Transverse colon (tissue), 4 donors: ENCODE measurements around the gene CCDC51. TPM values are rescaled to one million over a fixed set of nuclear protein-coding genes. Genes with fewer than 3 reads are reported as not detected.

Source experiments
- DNase-seq: peaks from one replicate; pipeline ENCODE4 v3.0.0-alpha.2; 2019
- H3K27ac ChIP-seq, 4 donors: fragments of 200-600 bp; sonication (generic); 2 replicates each; pipeline ENCODE4 v1.5.1; 2016 to 2018; ENCODE audit warnings: inconsistent platforms in 4 of 4
- H3K27me3 ChIP-seq: fragments of 200-600 bp; sonication (generic); 2 replicates; pipeline ENCODE4 v1.5.1; 2017; ENCODE audit warnings: inconsistent platforms
- H3K36me3 ChIP-seq, 4 donors: fragments of 200-600 bp; sonication (generic); 2 replicates each; pipeline ENCODE4 v1.5.1; 2017 to 2019; ENCODE audit warnings: inconsistent platforms in 4 of 4
- H3K4me1 ChIP-seq, 4 donors: fragments of 200-600 bp; sonication (generic); 2 replicates each; pipeline ENCODE4 v1.5.1; 2017 to 2020; ENCODE audit warnings: inconsistent platforms in 4 of 4
- H3K4me3 ChIP-seq, 4 donors: fragments of 200-600 bp; sonication (generic); 1 replicate in 1 of 4; 2 replicates in 3 of 4; pipeline versions ENCODE4 v1.5.1 to v1.6.1; 2017 to 2019; ENCODE audit warnings: inconsistent platforms in 4 of 4
- H3K9me3 ChIP-seq, 2 donors: fragments of 200-600 bp; sonication (generic); 2 replicates each; pipeline ENCODE4 v1.5.1; 2017 to 2019; ENCODE audit warnings: inconsistent platforms in 2 of 2
- CTCF ChIP-seq, 5 experiments: fragments of 200-600 bp in 3 of 5; fragments of 450-650 bp in 2 of 5; sonication (generic) in 3 of 5; IDR thresholded peaks; 1 replicate in 2 of 5; 2 replicates in 3 of 5; pipeline ENCODE4 v1.5.1; 2016 to 2017; ENCODE audit warnings: antibody characterized with exemption in 5 of 5, inconsistent platforms in 3 of 5, mild to moderate bottlenecking in 2 of 5, moderate library complexity in 1 of 5
- EP300 ChIP-seq: sonication (generic); formaldehyde crosslinking; IDR thresholded peaks from one replicate; pipeline ENCODE4 v1.6.1; 2017; ENCODE audit warnings: antibody characterized with exemption, low read depth
- POLR2A ChIP-seq: fragments of 450-650 bp; IDR thresholded peaks from one replicate; pipeline ENCODE4 v1.6.1; 2016; ENCODE audit warnings: antibody characterized with exemption, mild to moderate bottlenecking, moderate library complexity
- POLR2AphosphoS5 ChIP-seq, 3 donors: sonication (generic); formaldehyde crosslinking; IDR thresholded peaks; one replicate each; pipeline ENCODE4 v1.6.1; 2016; ENCODE audit warnings: antibody characterized with exemption in 3 of 3
- WGBS, 2 donors: methylation state at CpG; one replicate each; pipeline ENCODE4 v1.1.5; 2018; ENCODE audit warnings: low coverage in 1 of 2; 5-methylcytosine and 5-hydroxymethylcytosine counted together
- in situ Hi-C, 4 donors: fragments of 200-750 bp; cut with MboI; loops; one replicate each; pipeline versions ENCODE4 v1.15.0 to v1.15.1; 2017; ENCODE audit warnings: low sequenced_read_pairs in 3 of 4, low pct_ligation_motif_present in 1 of 4, low pct_unique_long_range_greater_than_20kb in 1 of 4
- intact Hi-C: fragments of 100-400 bp; cut with DNase I; formaldehyde crosslinking; loops from one replicate; pipeline ENCODE4 v1.15.1; 2023; ENCODE audit warnings: low total_unique reads
- total RNA-seq, 4 donors: library from RNA; depleted of rRNA; stranded (reverse); fragments of >200 nt; gene quantifications; one replicate each; pipeline ENCODE4 v1.1.0, GENCODE V29; 2016

CCDC51 gene
- total RNA-seq, 4 donors from 2014 or later = 2.8 to 14.1 (median 8.2) TPM

- 87% methylated on average over 14 of the region's 14 CpGs; no CpG with 5 or more reads in 1 of the 2 donors for WGBS, 2 donors
- DNase-seq = no peak
- intact Hi-C loops (no loop called here), in situ Hi-C loops (no loop called here)
- Histone ChIP-seq H3K9me3 (no peaks in the 10 kb centered on the region), H3K36me3 (peaks cover 0 to 21% (median 0%) of the 10 kb centered on the region in 4 donors), H3K27ac (no peak overlapping the region), H3K4me1 (peaks cover 0 to 4% (median 0%) of the 10 kb centered on the region in 4 donors), H3K27me3 (no peaks in the 10 kb centered on the region), H3K4me3 (no peak overlapping the region)
- TF ChIP-seq CTCF (IDR thresholded peaks at IDR 0.05) = no peak
- no peak for TF ChIP-seq EP300
- no peak for TF ChIP-seq POLR2A
- TF ChIP-seq POLR2AphosphoS5 (IDR thresholded peaks at IDR 0.05) = no peak
These were observed 23.8 kb downstream of the CCDC51 start for GRCh38 chr3:48416091-48416505.

GRCh38 chr3:48415251-48415953 lies 24.5 kb downstream of the CCDC51 start:
- Histone ChIP-seq H3K9me3 (no peaks in the 10 kb centered on the region), H3K4me3 (no peak overlapping the region), H3K36me3 (peaks cover 0 to 26% (median 2%) of the 10 kb centered on the region in 4 donors), H3K27ac (no peak overlapping the region), H3K4me1 (peaks cover 0 to 4% (median 0%) of the 10 kb centered on the region in 4 donors), H3K27me3 (no peaks in the 10 kb centered on the region)
- DNase-seq = no peak
- TF ChIP-seq EP300 = no peak
- no peak for TF ChIP-seq POLR2A
- TF ChIP-seq CTCF (IDR thresholded peaks at IDR 0.05) = no peak
- TF ChIP-seq POLR2AphosphoS5 (IDR thresholded peaks at IDR 0.05) = no peak
- in situ Hi-C loops (no loop called here), intact Hi-C loops (no loop called here)
- WGBS, 2 donors = 93% methylated on average over 24 of the region's 24 CpGs; no CpG with 5 or more reads in 1 of the 2 donors

GRCh38 chr3:48414376-48415250 lies 25.3 kb downstream of the CCDC51 start:
- WGBS, 2 donors = 87% methylated on average over 21 of the region's 25 CpGs; no CpG with 5 or more reads in 1 of the 2 donors
- Histone ChIP-seq H3K4me1 (peaks cover 0 to 4% (median 0%) of the 10 kb centered on the region in 4 donors), H3K4me3 (no peak overlapping the region), H3K27me3 (no peaks in the 10 kb centered on the region), H3K27ac (peak overlapping the region in 1 of 4 donors; percentile 1), H3K36me3 (peaks cover 0 to 27% (median 3%) of the 10 kb centered on the region in 4 donors), H3K9me3 (no peaks in the 10 kb centered on the region)
- in situ Hi-C loops (no loop called here), intact Hi-C loops (no loop called here)
- no peak for TF ChIP-seq CTCF (IDR thresholded peaks at IDR 0.05)
- TF ChIP-seq EP300 = no peak
- TF ChIP-seq POLR2AphosphoS5 (IDR thresholded peaks at IDR 0.05) = no peak
- no peak for TF ChIP-seq POLR2A
- no peak for DNase-seq

GRCh38 chr3:48413611-48414010 lies 26.3 kb downstream of the CCDC51 start:
- H3K9me3 ChIP-seq = no peaks in the 10 kb centered on the region
- TF ChIP-seq POLR2AphosphoS5 (IDR thresholded peaks at IDR 0.05) (no peak), POLR2A (no peak), CTCF (IDR thresholded peaks at IDR 0.05) (no peak), EP300 (no peak)
- intact Hi-C loops = no loop called here
- no peaks in the 10 kb centered on the region for H3K27me3 ChIP-seq
- in situ Hi-C loops = no loop called here
- 77% methylated on average over 14 of the region's 14 CpGs; no CpG with 5 or more reads in 1 of the 2 donors for WGBS, 2 donors
- H3K4me1 ChIP-seq = peaks cover 0 to 4% (median 0%) of the 10 kb centered on the region in 4 donors
- H3K27ac ChIP-seq = no peak overlapping the region
- no peak for DNase-seq
- H3K4me3 ChIP-seq = no peak overlapping the region
- H3K36me3 ChIP-seq = peaks cover 0 to 37% (median 4%) of the 10 kb centered on the region in 4 donors
